ENCODE measurements around the gene NPR1.
A peak's percentile ranks its signal among the peaks of the same experiment; 100 is the strongest.

NPR1 gene

DNA sequence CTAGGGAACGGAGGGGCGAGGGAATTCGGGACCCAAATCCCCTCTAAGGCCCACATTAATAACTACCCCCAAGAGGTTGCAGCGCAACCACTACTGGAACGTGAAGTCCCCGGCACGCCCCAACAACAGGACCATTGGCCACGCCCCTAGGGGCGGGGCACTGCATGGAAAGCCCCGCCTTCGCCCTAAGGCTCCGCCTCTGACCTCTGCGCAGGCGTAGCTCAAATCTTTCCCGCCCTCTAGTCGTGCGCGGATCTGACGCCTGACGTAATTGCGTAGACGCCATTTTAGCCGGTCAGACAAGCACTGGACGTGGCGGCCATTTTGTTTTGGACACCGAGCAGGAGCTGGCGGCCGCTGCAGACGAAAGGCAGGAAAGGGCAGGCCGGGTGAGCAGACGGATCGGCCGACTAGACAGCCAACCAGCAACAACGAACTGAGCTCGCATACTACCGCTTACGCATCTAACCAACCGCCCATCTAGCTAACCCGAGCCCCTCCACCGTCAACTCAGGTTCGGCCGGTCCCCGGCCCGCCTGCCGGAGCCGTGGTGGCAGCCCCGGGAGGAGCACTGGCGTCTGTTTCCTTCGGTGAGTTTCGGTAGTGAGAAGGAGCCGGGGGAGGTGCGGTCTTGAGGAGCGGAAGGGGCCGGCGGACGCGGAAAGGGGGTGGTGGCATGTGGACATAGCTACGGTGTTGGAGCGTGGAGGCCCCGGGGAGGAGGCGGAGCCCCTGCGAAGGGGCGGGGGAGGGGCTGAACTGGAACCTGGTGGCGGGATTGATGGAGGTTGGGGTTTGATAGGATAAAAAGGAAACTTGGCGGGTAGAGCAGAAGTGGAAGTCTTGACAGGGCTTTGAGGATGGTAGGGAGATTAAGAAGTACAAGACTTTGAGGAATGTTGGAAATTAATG is 44.5 kb upstream of the NPR1 start, which contains the start of gene CHTOP (continued):
- TF ChIP-seq, protein P1, sequence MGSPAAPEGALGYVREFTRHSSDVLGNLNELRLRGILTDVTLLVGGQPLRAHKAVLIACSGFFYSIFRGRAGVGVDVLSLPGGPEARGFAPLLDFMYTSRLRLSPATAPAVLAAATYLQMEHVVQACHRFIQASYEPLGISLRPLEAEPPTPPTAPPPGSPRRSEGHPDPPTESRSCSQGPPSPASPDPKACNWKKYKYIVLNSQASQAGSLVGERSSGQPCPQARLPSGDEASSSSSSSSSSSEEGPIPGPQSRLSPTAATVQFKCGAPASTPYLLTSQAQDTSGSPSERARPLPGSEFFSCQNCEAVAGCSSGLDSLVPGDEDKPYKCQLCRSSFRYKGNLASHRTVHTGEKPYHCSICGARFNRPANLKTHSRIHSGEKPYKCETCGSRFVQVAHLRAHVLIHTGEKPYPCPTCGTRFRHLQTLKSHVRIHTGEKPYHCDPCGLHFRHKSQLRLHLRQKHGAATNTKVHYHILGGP (tag by site-specific recombination; IDR thresholded peaks at IDR 0.05) = no peak
- peak; percentile 86 for TF ChIP-seq BCL11B (tag by site-specific recombination; IDR thresholded peaks at IDR 0.05; ENCODE audit: low read depth)
- TF ChIP-seq ZBTB21 (tag by site-specific recombination; IDR thresholded peaks at IDR 0.05) = peak; percentile 77
- TF ChIP-seq SALL2 (tag by site-specific recombination; IDR thresholded peaks at IDR 0.05; ENCODE audit: borderline replicate concordance) = no peak
- TF ChIP-seq EGR2 (tag by site-specific recombination; IDR thresholded peaks at IDR 0.05; ENCODE audit: low read depth) = peak; percentile 62; the same call in 1 of the 2 replicates
- no peak for TF ChIP-seq ZNF585B (tag by site-specific recombination; IDR thresholded peaks at IDR 0.05)
- TF ChIP-seq ZNF677 (tag by site-specific recombination; IDR thresholded peaks at IDR 0.05) = no peak
- peak; percentile 48; the same call in 1 of the 2 replicates for TF ChIP-seq GLIS1 (tag by site-specific recombination; IDR thresholded peaks at IDR 0.05)
- TF ChIP-seq, protein P2, sequence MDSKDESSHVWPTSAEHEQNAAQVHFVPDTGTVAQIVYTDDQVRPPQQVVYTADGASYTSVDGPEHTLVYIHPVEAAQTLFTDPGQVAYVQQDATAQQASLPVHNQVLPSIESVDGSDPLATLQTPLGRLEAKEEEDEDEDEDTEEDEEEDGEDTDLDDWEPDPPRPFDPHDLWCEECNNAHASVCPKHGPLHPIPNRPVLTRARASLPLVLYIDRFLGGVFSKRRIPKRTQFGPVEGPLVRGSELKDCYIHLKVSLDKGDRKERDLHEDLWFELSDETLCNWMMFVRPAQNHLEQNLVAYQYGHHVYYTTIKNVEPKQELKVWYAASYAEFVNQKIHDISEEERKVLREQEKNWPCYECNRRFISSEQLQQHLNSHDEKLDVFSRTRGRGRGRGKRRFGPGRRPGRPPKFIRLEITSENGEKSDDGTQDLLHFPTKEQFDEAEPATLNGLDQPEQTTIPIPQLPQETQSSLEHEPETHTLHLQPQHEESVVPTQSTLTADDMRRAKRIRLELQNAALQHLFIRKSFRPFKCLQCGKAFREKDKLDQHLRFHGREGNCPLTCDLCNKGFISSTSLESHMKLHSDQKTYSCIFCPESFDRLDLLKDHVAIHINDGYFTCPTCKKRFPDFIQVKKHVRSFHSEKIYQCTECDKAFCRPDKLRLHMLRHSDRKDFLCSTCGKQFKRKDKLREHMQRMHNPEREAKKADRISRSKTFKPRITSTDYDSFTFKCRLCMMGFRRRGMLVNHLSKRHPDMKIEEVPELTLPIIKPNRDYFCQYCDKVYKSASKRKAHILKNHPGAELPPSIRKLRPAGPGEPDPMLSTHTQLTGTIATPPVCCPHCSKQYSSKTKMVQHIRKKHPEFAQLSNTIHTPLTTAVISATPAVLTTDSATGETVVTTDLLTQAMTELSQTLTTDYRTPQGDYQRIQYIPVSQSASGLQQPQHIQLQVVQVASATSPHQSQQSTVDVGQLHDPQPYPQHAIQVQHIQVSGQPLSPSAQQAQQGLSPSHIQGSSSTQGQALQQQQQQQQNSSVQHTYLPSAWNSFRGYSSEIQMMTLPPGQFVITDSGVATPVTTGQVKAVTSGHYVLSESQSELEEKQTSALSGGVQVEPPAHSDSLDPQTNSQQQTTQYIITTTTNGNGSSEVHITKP (tag by site-specific recombination; IDR thresholded peaks at IDR 0.05) = peak; percentile 79
- TF ChIP-seq ZNF2 (tag by site-specific recombination; IDR thresholded peaks at IDR 0.05) = peak; percentile 97
- peak; percentile 88 for TF ChIP-seq KLF8 (tag by site-specific recombination; IDR thresholded peaks at IDR 0.05)

DNA sequence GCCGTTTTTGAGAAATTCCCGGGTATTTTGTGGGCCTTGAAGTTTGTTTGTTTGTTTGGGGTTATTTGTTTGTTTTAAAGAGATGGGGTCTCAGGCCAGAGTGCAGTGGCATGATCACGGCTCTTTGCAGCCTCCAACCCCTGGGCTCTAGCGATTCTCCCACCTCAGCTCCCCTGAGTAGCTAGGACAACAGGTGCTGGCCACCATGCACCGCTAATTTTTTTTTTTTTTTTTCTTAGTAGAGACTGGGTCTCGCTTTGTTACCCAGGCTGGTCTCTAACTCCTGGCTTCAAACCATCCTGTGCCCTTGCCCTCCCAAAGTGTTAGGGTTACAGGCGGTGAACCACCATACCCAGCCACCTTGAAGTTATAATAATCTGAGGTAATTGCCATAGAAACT is 42.6 kb upstream of the NPR1 start:
- POLR2A ChIA-PET = interaction anchor here (2.4 to 2.5 kb wide), 2 partner anchors 11 to 17 kb away, joined by 17 to 25 read pairs; no protein-coding TSS in a partner anchor
- no peaks in the 10 kb centered on the region for H3K9me3 ChIP-seq (ENCODE audit: control insufficient read depth, insufficient read depth, low read depth, low read length)
- peaks cover 40 to 58% of the 10 kb centered on the region in 2 experiments for H3K36me3 ChIP-seq (ENCODE audit: control insufficient read depth in 2 of 2, insufficient read depth in 1 of 2, low read length in 2 of 2)
- H3K4me1 ChIP-seq (ENCODE audit: control insufficient read depth, insufficient read depth, low read length) = no peaks in the 10 kb centered on the region
- H3K4me3 ChIP-seq (ENCODE audit: low read depth, low read length) = no peak overlapping the region
- CTCF ChIA-PET = interaction anchor here (0.9 kb wide), 1 partner anchor 351 kb away, joined by 5 read pairs; the partner anchor contains the start of gene RAB13
- TF ChIP-seq ZNF791 (tag by site-specific recombination; IDR thresholded peaks at IDR 0.05) (no peak), SCRT1 (tag by site-specific recombination; IDR thresholded peaks at IDR 0.05; ENCODE audit: borderline replicate concordance) (peak; percentile 83), SCRT2 (tag by site-specific recombination; IDR thresholded peaks at IDR 0.05) (peak; percentile 79), ZNF214 (tag by site-specific recombination; IDR thresholded peaks at IDR 0.05; ENCODE audit: borderline replicate concordance) (no peak), ZNF23 (tag by site-specific recombination; IDR thresholded peaks at IDR 0.05; ENCODE audit: borderline replicate concordance) (no peak)
- TF ChIP-seq, protein P3, sequence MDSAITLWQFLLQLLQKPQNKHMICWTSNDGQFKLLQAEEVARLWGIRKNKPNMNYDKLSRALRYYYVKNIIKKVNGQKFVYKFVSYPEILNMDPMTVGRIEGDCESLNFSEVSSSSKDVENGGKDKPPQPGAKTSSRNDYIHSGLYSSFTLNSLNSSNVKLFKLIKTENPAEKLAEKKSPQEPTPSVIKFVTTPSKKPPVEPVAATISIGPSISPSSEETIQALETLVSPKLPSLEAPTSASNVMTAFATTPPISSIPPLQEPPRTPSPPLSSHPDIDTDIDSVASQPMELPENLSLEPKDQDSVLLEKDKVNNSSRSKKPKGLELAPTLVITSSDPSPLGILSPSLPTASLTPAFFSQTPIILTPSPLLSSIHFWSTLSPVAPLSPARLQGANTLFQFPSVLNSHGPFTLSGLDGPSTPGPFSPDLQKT (IDR thresholded peaks at IDR 0.05; ENCODE audit: borderline replicate concordance, low read depth, low read length) = no peak
- TF ChIP-seq, protein P4, sequence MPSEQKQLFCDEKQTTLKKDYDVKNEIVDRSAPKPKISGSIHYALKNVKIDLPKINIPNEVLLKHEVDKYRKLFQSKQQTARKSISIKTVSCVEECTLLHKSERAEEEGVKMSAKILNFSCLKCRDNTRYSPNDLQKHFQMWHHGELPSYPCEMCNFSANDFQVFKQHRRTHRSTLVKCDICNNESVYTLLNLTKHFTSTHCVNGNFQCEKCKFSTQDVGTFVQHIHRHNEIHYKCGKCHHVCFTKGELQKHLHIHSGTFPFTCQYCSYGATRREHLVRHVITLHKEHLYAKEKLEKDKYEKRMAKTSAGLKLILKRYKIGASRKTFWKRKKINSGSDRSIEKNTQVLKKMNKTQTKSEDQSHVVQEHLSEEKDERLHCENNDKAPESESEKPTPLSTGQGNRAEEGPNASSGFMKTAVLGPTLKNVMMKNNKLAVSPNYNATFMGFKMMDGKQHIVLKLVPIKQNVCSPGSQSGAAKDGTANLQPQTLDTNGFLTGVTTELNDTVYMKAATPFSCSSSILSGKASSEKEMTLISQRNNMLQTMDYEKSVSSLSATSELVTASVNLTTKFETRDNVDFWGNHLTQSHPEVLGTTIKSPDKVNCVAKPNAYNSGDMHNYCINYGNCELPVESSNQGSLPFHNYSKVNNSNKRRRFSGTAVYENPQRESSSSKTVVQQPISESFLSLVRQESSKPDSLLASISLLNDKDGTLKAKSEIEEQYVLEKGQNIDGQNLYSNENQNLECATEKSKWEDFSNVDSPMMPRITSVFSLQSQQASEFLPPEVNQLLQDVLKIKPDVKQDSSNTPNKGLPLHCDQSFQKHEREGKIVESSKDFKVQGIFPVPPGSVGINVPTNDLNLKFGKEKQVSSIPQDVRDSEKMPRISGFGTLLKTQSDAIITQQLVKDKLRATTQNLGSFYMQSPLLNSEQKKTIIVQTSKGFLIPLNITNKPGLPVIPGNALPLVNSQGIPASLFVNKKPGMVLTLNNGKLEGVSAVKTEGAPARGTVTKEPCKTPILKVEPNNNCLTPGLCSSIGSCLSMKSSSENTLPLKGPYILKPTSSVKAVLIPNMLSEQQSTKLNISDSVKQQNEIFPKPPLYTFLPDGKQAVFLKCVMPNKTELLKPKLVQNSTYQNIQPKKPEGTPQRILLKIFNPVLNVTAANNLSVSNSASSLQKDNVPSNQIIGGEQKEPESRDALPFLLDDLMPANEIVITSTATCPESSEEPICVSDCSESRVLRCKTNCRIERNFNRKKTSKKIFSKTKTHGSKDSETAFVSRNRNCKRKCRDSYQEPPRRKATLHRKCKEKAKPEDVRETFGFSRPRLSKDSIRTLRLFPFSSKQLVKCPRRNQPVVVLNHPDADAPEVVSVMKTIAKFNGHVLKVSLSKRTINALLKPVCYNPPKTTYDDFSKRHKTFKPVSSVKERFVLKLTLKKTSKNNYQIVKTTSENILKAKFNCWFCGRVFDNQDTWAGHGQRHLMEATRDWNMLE (tag by site-specific recombination; conservative IDR thresholded peaks at IDR 0.05; ENCODE audit: low read depth) = no peak
- no peak overlapping the region for H3K27ac ChIP-seq (ENCODE audit: extremely low read depth, low read depth, low read length)

Measured in HEK293 (cell line).